ENCODE results near the gene FUT4. TPM values are rescaled to one million over a fixed set of nuclear protein-coding genes. Genes with fewer than 3 reads are reported as not detected.

Gene FUT4
- polyA plus RNA-seq, 1 experiment: 1.9 TPM

- H3K36me3 ChIP-seq (ENCODE audit: control insufficient read depth, insufficient read depth, low read length): no peaks in the 10 kb centered on the region
- TF ChIP-seq, protein P1, sequence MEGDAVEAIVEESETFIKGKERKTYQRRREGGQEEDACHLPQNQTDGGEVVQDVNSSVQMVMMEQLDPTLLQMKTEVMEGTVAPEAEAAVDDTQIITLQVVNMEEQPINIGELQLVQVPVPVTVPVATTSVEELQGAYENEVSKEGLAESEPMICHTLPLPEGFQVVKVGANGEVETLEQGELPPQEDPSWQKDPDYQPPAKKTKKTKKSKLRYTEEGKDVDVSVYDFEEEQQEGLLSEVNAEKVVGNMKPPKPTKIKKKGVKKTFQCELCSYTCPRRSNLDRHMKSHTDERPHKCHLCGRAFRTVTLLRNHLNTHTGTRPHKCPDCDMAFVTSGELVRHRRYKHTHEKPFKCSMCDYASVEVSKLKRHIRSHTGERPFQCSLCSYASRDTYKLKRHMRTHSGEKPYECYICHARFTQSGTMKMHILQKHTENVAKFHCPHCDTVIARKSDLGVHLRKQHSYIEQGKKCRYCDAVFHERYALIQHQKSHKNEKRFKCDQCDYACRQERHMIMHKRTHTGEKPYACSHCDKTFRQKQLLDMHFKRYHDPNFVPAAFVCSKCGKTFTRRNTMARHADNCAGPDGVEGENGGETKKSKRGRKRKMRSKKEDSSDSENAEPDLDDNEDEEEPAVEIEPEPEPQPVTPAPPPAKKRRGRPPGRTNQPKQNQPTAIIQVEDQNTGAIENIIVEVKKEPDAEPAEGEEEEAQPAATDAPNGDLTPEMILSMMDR (IDR thresholded peaks at IDR 0.05; ENCODE audit: insufficient read depth, low read depth, low read length): no peak
- no peak overlapping the region for H3K4me3 ChIP-seq (ENCODE audit: low read depth, low read length)
- H3K27me3 ChIP-seq (ENCODE audit: control insufficient read depth, insufficient read depth, low read length): no peaks in the 10 kb centered on the region
- DNase-seq (ENCODE audit: low read depth): no peak
- ChIA-PET POLR2A (no interaction called here), CTCF (interaction anchor here (1.0 to 3.0 kb wide), 3 partner anchors 10 to 13 kb away, joined by 3 to 9 read pairs (median 4); partner anchors contain the start of gene C11orf97)
Measured at GRCh38 chr11:94524341-94524740, 19.4 kb upstream of the FUT4 start.

GRCh38 chr11:94525546-94526324, 18.0 kb upstream of the FUT4 start:
- TF ChIP-seq, protein P1 (IDR thresholded peaks at IDR 0.05; ENCODE audit: insufficient read depth, low read depth, low read length): no peak
- POLR2A ChIA-PET: interaction anchor here (0.7 kb wide), 1 partner anchor 97 kb away, joined by 3 read pairs; no protein-coding TSS in a partner anchor
- no peaks in the 10 kb centered on the region for H3K27me3 ChIP-seq (ENCODE audit: control insufficient read depth, insufficient read depth, low read length)
- no peaks in the 10 kb centered on the region for H3K36me3 ChIP-seq (ENCODE audit: control insufficient read depth, insufficient read depth, low read length)
- H3K4me3 ChIP-seq (ENCODE audit: low read depth, low read length): no peak overlapping the region
- no peak for DNase-seq (ENCODE audit: low read depth)
- CTCF ChIA-PET: interaction anchor here (0.6 to 1.8 kb wide), 4 partner anchors 9 to 98 kb away, joined by 3 to 6 read pairs (median 4); no protein-coding TSS in a partner anchor

- DNase-seq (ENCODE audit: low read depth): no peak
- CTCF ChIA-PET: interaction anchor here (0.5 to 1.8 kb wide), 4 partner anchors 10 to 97 kb away, joined by 3 to 6 read pairs (median 4); no protein-coding TSS in a partner anchor
Measured at GRCh38 chr11:94526645-94527438, 16.9 kb upstream of the FUT4 start.

DNA sequence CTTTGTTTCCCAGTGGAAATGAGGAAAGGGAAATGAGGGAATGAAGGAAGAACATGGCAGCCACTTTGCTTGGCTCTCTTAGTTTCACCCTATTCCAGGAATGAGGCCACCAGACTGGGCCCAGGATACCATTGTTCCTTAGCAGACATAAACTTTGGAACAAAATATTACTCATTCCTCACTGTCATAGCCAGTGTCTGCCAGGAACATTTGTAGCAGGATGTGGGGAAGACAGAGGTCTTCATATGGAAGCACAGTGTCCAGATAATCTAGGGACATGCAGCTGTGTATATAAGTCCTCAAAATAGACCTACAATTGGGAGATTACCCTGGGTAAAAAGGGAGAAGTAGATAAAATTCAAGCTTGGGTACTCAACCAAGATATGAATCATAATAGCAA, 15.2 kb upstream of the FUT4 start:
- TF ChIP-seq, protein P1 (IDR thresholded peaks at IDR 0.05; ENCODE audit: insufficient read depth, low read depth, low read length): no peak
- Histone ChIP-seq H3K36me3 (ENCODE audit: control insufficient read depth, insufficient read depth, low read length) (no peaks in the 10 kb centered on the region), H3K27me3 (ENCODE audit: control insufficient read depth, insufficient read depth, low read length) (no peaks in the 10 kb centered on the region), H3K4me3 (ENCODE audit: low read depth, low read length) (no peak overlapping the region)
- no peak for DNase-seq (ENCODE audit: low read depth)
- CTCF ChIA-PET: interaction anchor here (1.1 to 2.0 kb wide), 3 partner anchors 8 to 35 kb away, joined by 3 to 5 read pairs (median 4); no protein-coding TSS in a partner anchor
- POLR2A ChIA-PET: no interaction called here

More at GRCh38 chr11:94526645-94527438, 16.9 kb upstream of the FUT4 start:
- Histone ChIP-seq H3K27me3 (ENCODE audit: control insufficient read depth, insufficient read depth, low read length) (no peaks in the 10 kb centered on the region), H3K36me3 (ENCODE audit: control insufficient read depth, insufficient read depth, low read length) (no peaks in the 10 kb centered on the region), H3K4me3 (ENCODE audit: low read depth, low read length) (no peak overlapping the region)
- POLR2A ChIA-PET: no interaction called here
- TF ChIP-seq, protein P1 (IDR thresholded peaks at IDR 0.05; ENCODE audit: insufficient read depth, low read depth, low read length): no peak

DNA sequence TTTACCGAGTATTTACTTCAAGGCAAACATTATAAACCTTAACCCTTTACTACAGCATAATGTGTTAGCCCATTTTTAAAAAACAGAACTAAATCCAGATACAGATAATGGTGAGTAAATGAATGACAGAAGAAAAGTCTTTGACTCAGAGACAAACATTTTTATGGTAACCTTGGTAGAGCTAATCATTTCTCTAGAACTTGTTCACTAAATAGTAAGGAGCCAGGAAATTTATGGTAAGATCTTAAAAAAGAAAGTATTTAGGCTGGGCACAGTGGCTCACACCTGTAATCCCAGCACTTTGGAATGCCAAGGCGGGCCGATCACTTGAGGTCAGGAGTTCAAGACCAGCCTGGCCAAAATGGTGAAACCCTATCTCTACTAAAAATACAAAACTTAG, 11.5 kb upstream of the FUT4 start:
- CTCF ChIA-PET: interaction anchor here (3.0 kb wide), 1 partner anchor 11 kb away, joined by 12 read pairs; no protein-coding TSS in a partner anchor
- no peak overlapping the region for H3K4me3 ChIP-seq (ENCODE audit: low read depth, low read length)
- TF ChIP-seq, protein P1 (IDR thresholded peaks at IDR 0.05; ENCODE audit: insufficient read depth, low read depth, low read length): no peak
- no peaks in the 10 kb centered on the region for H3K36me3 ChIP-seq (ENCODE audit: control insufficient read depth, insufficient read depth, low read length)
- H3K27me3 ChIP-seq (ENCODE audit: control insufficient read depth, insufficient read depth, low read length): no peaks in the 10 kb centered on the region; the same call in 1 of the 2 replicates
- DNase-seq (ENCODE audit: low read depth): no peak
- POLR2A ChIA-PET: no interaction called here
